IPS DF 6.9 (cell line): ENCODE measurements around the gene CPT1A.

Source experiments
- DNase-seq: peaks from one replicate; pipeline ENCODE4 v3.0.0-alpha.2; 2013; ENCODE audit warnings: low read depth, low spot score
- H3K27ac ChIP-seq: one replicate; pipeline ENCODE4 v1.5.1; 2013; ENCODE audit warnings: low read length, control low read depth
- H3K27me3 ChIP-seq: 2 replicates; pipeline ENCODE4 v1.6.1; 2013; ENCODE audit warnings: mild to moderate bottlenecking, low read length; ENCODE audit not compliant: control insufficient read depth, insufficient read depth
- H3K36me3 ChIP-seq: 2 replicates; pipeline ENCODE4 v1.6.1; 2013; ENCODE audit warnings: low read length; ENCODE audit not compliant: control insufficient read depth, insufficient read depth
- H3K4me1 ChIP-seq: 2 replicates; pipeline ENCODE4 v1.6.1; 2013; ENCODE audit warnings: low read length; ENCODE audit not compliant: control insufficient read depth, insufficient read depth
- H3K4me3 ChIP-seq: 2 replicates; pipeline ENCODE4 v1.5.1; 2013; ENCODE audit warnings: mild to moderate bottlenecking, low read length
- H3K9me3 ChIP-seq: 2 replicates; pipeline ENCODE4 v1.6.1; 2013; ENCODE audit warnings: low read length, inconsistent platforms; ENCODE audit not compliant: control insufficient read depth, insufficient read depth
- WGBS: extraction: QIAGEN DNeasy Blood & Tissue Kit; methylation state at CpG from one replicate; pipeline ENCODE4 v1.1.7; 2013; ENCODE audit warnings: mixed read lengths, missing lambda C conversion rate; ENCODE audit not compliant: insufficient read length, insufficient coverage; 5-methylcytosine and 5-hydroxymethylcytosine counted together

Gene CPT1A

DNA sequence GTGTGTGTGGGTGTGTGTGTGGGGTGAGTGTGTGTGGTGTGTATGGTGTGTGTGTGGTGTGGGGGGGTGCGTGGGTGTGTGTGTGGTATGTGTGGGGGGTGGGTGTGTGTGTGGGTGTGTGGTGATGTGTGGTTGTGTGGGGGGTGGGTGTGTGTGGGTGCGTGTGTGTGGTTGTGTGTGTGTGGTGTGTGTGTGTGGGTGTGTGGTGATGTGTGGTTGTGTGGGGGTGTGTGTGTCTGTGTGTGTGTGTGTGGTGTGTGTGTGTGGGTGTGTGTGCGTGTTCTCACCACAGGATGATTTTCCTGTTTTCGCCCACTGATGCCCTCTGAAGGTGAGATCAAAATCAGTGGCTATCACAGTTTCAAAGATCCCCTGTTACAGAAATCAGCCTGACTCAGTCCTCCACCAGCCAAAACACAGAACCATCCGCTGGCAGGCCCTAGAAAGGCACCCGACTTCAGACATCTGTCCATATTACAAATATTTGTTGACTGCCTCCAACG, 24.7 kb downstream of the CPT1A start:
- Histone ChIP-seq H3K36me3 (no peaks in the 10 kb centered on the region), H3K27me3 (no peaks in the 10 kb centered on the region), H3K4me3 (no peak overlapping the region), H3K9me3 (no peaks in the 10 kb centered on the region), H3K4me1 (no peaks in the 10 kb centered on the region), H3K27ac (no peak overlapping the region)
- DNase-seq = no peak
- 100% methylated on average over 2 of the region's 7 CpGs for WGBS

DNA sequence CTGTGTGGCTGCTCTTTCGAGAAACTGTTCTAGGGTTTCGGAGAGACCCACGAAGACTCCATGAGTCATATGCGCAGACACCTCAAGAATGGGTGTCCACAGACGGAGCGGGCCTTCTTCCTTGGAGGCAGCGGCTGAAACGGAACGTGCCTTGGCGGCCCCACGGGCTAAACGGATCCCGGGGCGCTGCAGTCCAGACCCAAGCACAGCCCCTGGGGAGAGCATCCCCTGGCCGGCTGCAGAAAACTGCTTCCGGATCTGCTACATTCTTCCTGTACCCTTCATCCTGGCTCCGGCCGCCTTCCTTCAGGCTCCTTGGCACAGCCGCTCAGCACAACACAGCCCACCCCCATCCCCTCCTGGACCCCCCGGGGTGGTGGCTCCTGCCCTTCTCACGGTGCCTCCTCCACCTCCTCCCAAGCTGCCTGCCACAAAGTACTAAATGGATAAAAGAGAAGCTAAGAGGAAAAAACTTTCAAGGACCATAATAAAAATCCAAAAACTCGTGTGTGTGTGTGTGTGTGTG, 25.4 kb downstream of the CPT1A start:
- no peaks in the 10 kb centered on the region for H3K36me3 ChIP-seq
- DNase-seq = no peak
- H3K9me3 ChIP-seq = no peaks in the 10 kb centered on the region
- H3K4me3 ChIP-seq = no peak overlapping the region
- H3K27me3 ChIP-seq = no peaks in the 10 kb centered on the region
- whole genome bisulfite sequencing = no CpG with 5 or more reads among the region's 22 CpGs
- no peak overlapping the region for H3K27ac ChIP-seq
- no peaks in the 10 kb centered on the region for H3K4me1 ChIP-seq

DNA sequence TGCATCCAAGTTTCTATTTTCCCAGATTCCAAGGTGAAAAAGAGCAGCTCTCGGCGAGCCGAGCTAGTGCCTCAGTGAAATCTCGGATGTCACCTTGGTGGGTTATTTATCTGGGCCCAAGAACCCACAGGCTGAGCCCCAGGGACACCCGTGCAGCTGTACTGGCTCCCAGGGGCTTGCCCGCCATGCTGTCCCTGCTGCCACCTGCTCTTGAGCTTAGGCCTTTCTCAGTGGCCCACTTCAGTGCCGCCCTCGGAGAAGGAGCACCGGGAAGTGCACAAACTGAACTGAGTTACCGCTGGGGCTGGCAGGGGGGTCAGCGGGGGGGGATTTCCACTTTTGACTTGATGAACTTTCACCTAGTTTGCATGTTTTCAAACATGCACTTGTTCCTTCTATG, 27.9 kb downstream of the CPT1A start:
- Histone ChIP-seq H3K4me3 (no peak overlapping the region), H3K9me3 (no peaks in the 10 kb centered on the region), H3K27ac (no peak overlapping the region), H3K27me3 (no peaks in the 10 kb centered on the region), H3K36me3 (no peaks in the 10 kb centered on the region), H3K4me1 (no peaks in the 10 kb centered on the region)
- no CpG with 5 or more reads among the region's 11 CpGs for WGBS
- no peak for DNase-seq

DNA sequence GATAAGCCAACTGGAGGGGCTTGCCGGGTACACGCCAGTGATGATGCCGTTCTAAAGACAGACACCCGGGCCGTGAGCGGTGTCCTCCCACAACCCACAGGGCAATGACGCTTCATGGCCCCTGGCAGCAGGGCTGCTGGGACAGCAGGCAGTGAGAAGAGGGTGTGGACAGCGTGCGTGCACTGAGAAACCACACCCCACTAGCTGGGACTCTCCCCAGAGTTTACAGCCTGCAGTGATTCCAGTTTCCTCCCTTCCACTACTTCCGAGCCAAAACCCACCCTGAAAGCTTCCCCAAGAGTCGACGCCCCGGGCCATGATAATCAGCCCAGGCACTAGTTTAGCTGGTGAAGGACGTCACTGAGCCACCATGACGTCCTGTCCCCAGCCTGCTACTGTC, 29.2 kb downstream of the CPT1A start:
- Histone ChIP-seq H3K27me3 (no peaks in the 10 kb centered on the region), H3K4me1 (no peaks in the 10 kb centered on the region), H3K9me3 (no peaks in the 10 kb centered on the region), H3K36me3 (no peaks in the 10 kb centered on the region), H3K4me3 (no peak overlapping the region), H3K27ac (no peak overlapping the region)
- no CpG with 5 or more reads among the region's 15 CpGs for WGBS
- DNase-seq = no peak

DNA sequence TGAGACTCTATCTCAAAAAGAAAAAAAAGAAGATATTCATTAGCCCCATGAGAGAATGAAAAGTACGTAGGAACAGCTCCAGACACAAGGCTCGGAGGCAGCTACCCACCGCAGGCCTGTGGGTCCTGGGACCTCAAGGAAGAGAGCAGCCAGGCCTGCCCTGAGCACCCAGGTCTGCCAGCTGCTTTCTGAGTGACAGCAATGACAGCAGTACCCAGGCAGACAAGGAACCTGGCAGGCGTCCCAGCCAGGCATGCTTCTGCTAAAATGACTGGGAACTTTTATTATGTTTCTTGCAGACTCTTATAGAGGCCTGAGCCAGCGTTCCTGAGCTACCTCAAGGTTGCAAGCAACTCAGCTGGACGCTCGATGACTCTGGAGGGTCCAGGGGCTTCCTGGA, 31.6 kb downstream of the CPT1A start:
- no peak for DNase-seq
- Histone ChIP-seq H3K36me3 (no peaks in the 10 kb centered on the region), H3K27ac (no peak overlapping the region), H3K9me3 (no peaks in the 10 kb centered on the region), H3K4me3 (no peak overlapping the region), H3K27me3 (no peaks in the 10 kb centered on the region), H3K4me1 (no peaks in the 10 kb centered on the region)
- WGBS = no CpG with 5 or more reads among the region's 7 CpGs

DNA sequence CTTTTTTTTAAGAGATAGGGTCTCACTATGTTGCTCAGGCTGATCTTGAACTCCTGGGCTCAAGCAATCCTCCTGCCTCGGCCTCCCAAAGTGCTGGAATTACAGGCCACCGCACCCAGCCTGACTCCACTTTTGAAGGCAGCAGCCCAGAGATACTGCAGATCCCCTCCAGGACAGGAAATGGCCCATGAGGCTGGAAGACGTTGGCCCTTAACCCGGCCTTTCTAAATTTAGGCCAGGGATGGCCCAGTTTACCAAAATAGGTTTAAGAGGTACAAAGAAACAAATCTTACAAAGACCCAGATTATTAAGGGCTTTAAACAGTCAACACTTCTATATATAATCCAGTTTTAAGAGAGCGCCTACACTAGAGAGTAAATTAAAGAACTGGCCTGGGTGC, 32.2 kb downstream of the CPT1A start:
- DNase-seq = no peak
- H3K27ac ChIP-seq = no peak overlapping the region
- no peaks in the 10 kb centered on the region for H3K36me3 ChIP-seq
- no peaks in the 10 kb centered on the region for H3K9me3 ChIP-seq
- no peak overlapping the region for H3K4me3 ChIP-seq
- no CpG with 5 or more reads among the region's 5 CpGs for WGBS
- H3K27me3 ChIP-seq = no peaks in the 10 kb centered on the region
- no peaks in the 10 kb centered on the region for H3K4me1 ChIP-seq

DNA sequence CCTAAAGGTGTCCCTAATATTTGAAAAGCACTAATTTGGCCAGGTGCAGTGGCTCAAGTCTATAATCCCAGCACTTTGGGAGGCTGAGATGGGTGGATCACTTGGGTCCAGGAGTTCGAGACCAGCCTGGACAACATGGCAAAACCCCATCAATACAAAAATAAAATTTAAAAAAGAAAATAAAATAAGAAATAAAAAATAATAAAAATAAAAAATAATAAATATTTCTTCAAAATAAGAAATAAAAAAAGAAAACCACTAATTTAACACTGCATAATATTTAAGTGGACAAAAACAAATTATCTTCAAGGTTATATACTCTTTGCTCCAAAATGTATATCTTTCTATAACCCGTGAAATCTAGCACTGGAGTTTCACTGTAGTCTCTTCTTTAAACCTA, 32.9 kb downstream of the CPT1A start:
- no CpG with 5 or more reads among the region's 2 CpGs for WGBS
- no peaks in the 10 kb centered on the region for H3K36me3 ChIP-seq

DNA sequence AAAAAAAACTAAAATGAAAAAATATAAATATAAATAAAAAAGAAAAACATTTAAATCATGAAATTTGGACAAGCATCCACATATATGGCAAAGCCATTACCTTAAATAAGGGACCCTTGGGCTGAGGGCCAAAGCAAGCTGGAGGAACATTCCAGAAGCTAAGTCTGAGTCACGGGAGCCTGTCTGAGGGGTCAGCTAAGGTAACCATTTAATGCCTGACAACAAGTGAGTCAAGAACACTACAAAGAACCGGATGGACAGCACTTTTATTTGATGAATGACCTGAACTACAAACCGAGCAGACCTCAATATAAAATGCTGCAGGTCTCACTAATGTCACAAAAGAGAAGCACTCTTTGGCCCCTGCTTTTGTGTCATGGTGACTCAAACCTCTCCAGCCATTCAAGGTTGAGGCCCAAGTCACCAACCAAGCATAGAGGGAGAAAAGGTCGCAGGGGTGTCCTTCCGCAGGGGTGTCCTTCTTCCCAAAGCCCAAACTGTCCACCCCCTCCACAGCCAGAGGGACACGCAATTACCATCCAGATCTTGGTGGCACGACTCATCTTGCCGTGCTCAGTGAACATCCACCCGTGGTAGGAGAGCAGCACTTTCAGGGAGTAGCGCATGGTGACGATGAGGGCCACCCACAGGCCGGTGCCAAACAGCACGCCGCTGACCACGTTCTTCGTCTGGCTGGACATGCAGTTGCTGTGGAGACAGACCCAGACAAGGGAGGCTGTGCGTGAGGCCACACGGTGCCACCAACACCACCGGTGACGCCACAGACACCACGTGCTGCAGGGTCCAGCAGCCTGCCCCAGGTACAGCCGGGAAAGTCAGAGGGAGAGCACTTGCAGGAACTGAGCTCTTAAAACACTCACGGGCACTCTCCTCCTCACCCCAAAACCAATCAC, 34.5 kb downstream of the CPT1A start:
- no CpG with 5 or more reads among the region's 23 CpGs for WGBS
- no peaks in the 10 kb centered on the region for H3K27me3 ChIP-seq
- H3K27ac ChIP-seq = no peak overlapping the region
- no peak for DNase-seq
- H3K4me3 ChIP-seq = no peak overlapping the region
- no peaks in the 10 kb centered on the region for H3K36me3 ChIP-seq
- no peaks in the 10 kb centered on the region for H3K4me1 ChIP-seq
- no peaks in the 10 kb centered on the region for H3K9me3 ChIP-seq

More for the DNA sequence above, 32.9 kb downstream of the CPT1A start:
- H3K9me3 ChIP-seq = no peaks in the 10 kb centered on the region
- H3K4me1 ChIP-seq = no peaks in the 10 kb centered on the region
- DNase-seq = no peak
- H3K27me3 ChIP-seq = no peaks in the 10 kb centered on the region
- H3K4me3 ChIP-seq = no peak overlapping the region
- no peak overlapping the region for H3K27ac ChIP-seq

DNA sequence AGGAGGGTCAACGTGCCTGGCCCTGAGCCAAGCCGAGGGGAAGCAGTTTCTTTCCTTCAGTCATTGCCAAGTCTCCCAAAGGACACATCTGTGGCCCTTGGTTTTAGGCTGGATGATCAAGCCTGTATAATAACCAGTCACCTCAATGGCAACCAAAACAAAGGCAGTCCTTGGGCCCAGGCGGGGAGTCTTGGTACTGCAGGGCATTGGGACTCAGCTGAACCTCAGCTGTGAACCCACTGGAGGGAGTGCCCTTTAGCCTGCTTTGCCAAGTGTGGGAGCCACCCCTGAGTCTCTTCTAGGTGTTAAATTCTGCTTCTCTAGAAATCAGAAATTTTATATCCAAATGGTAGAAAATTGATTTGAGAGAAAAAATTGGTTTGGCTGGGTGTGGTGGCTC, 36.9 kb downstream of the CPT1A start:
- Histone ChIP-seq H3K9me3 (no peaks in the 10 kb centered on the region), H3K4me3 (no peak overlapping the region), H3K4me1 (no peaks in the 10 kb centered on the region), H3K27me3 (no peaks in the 10 kb centered on the region), H3K27ac (no peak overlapping the region), H3K36me3 (no peaks in the 10 kb centered on the region)
- whole genome bisulfite sequencing = no CpG with 5 or more reads among the region's 3 CpGs
- no peak for DNase-seq

DNA sequence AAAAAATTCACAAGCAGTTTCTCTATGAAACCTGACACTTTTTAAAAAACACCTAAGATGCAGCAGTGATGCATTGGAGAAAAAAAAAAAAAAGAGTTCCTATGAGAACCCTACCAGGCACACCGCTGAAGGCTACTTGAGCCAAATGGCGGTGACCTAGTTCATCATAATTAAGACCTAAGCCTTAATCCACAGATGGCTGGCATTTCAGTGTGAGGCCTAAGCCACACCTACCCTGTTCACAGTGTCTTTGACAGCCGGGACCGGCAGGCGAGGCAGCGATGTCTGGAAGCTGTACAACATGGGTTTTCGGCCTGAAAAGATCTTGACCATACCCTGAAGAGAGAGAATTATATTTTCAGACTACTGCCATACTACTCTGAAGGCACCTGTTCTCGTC, 38.0 kb downstream of the CPT1A start:
- H3K9me3 ChIP-seq = no peaks in the 10 kb centered on the region
- WGBS = no CpG with 5 or more reads among the region's 8 CpGs
- DNase-seq = no peak

More for the DNA sequence above, 38.0 kb downstream of the CPT1A start:
- no peaks in the 10 kb centered on the region for H3K4me1 ChIP-seq
- no peak overlapping the region for H3K4me3 ChIP-seq
- no peaks in the 10 kb centered on the region for H3K36me3 ChIP-seq
- H3K27ac ChIP-seq = no peak overlapping the region
- H3K27me3 ChIP-seq = no peaks in the 10 kb centered on the region
